Muscle of back (tissue), 13 donors: Measurements from ENCODE around the gene FAM156A. TPM values are rescaled to one million over a fixed set of nuclear protein-coding genes. Genes with fewer than 3 reads are reported as not detected.
"Not testable (repeated sequence)": the region's sequence is repeated elsewhere in the genome, so short reads cannot be mapped to it uniquely, and the experiment has no call there.

Source experiments
- DNase-seq, 3 donors: peaks; one replicate each; pipeline versions ENCODE4 v3.0.0 to v3.0.0-alpha.2; 2013
- long read RNA-seq, 9 donors: transcript quantifications; one replicate each; lab custom pipeline, GENCODE V29; 2026
- polyA plus RNA-seq, 10 donors: library from polyadenylated mRNA; unstranded; fragments of 120-200 nt; gene quantifications; one replicate each; pipeline ENCODE4 v1.2.1, GENCODE V29; 2013; ENCODE audit not compliant: insufficient read length in 10 of 10

The FAM156A gene, protein sequence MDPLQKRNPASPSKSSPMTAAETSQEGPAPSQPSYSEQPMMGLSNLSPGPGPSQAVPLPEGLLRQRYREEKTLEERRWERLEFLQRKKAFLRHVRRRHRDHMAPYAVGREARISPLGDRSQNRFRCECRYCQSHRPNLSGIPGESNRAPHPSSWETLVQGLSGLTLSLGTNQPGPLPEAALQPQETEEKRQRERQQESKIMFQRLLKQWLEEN
- polyA plus RNA-seq: 10 to 100 TPM; 14.3 to 53.5 (median 22.0) TPM
- long read RNA-seq, donor 1, partial matches to known transcripts: 0 of 1 reads
- long read RNA-seq, donor 1, other reads (novel, unspliced or antisense): 0 of 1 reads
- long read RNA-seq, donor 2, partial matches to known transcripts: 0 of 3 reads
- long read RNA-seq, donor 2, other reads (novel, unspliced or antisense): 0 of 3 reads
- long read RNA-seq, donor 3: 0 reads
- long read RNA-seq, donor 4, partial matches to known transcripts: 0 of 3 reads
- long read RNA-seq, donor 4, other reads (novel, unspliced or antisense): 0 of 3 reads
- long read RNA-seq, donor 5, partial matches to known transcripts: 0 of 4 reads
- long read RNA-seq, donor 5, other reads (novel, unspliced or antisense): 0 of 4 reads
- long read RNA-seq, donor 6, partial matches to known transcripts: 0 of 3 reads
- long read RNA-seq, donor 6, other reads (novel, unspliced or antisense): 0 of 3 reads
- long read RNA-seq, donor 7, transcript FAM156A-221 (3 exons, 3,757 nt): major isoform, 5 of 8 reads
- long read RNA-seq, donor 7, partial matches to known transcripts: 0 of 8 reads
- long read RNA-seq, donor 7, other reads (novel, unspliced or antisense): 0 of 8 reads
- long read RNA-seq, donor 8, partial matches to known transcripts: 0 of 5 reads
- long read RNA-seq, donor 8, other reads (novel, unspliced or antisense): 0 of 5 reads
- long read RNA-seq, donor 9: 0 reads

DNA sequence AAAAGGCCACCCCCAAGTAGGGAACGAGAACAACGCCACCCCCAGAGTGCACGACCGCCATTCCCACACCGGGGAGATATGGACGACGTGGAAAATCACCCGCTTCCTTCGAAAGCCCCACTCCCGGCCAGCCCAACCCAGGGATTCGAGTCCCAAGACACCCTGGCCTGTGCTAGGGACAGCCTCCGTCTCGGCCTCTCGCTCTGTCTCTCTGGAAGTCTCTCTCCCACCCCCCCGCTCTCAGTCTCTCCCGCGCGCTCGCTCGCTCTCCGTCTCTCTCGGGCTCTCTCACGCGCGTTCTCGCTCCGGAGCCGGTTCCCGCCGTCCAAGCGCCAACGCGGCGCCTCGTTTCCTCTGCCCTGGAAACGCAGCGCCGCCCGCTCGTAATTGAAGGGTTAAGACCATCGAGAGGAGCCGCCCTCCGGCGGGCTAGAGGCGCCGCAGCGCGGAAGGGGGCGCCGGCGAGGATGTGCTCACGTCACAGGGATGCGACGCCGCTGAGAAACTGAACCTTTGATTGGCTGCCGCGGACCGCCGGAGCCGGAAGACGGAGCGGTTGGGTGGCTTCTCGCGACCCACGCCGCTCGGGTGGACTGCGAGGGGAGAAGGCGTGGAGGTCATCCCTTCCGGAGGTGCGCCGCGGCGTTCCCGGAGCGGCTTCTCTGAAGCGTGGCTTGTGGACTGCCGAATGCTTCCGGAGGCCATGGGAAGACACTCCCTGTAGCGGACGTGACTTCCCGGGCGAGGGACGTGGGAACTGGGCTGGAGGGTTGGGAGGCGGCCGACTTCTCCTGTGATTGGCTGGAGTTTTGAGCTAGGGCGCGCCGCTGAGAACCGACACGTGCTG lies at the start of gene FAM156A:
FAM156A (minus strand) TSS at position 406 of the 847 bp plus-strand sequence. CDS start 9,930 bp downstream, outside the sequence.
- not testable (repeated sequence) for DNase-seq

DNA sequence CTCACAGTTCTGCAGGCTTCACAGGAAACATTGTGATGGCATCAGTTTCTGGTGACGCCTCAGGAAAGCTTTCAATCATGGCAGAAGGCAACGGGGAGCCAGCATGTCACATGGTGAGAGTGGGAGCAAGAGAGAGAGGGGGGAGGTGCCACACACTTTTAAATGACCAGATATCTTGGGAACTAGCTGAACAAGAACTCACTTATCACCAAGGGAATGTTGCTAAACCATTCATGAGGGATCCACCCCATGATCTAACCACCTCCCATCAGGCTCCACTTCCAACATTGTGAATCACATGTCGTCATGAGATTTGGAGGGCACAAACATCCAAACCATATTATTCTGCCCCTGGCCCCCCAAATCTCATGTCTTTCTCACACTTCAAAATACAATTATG lies 47.0 kb upstream of the FAM156A start:
- no peak for DNase-seq

DNA sequence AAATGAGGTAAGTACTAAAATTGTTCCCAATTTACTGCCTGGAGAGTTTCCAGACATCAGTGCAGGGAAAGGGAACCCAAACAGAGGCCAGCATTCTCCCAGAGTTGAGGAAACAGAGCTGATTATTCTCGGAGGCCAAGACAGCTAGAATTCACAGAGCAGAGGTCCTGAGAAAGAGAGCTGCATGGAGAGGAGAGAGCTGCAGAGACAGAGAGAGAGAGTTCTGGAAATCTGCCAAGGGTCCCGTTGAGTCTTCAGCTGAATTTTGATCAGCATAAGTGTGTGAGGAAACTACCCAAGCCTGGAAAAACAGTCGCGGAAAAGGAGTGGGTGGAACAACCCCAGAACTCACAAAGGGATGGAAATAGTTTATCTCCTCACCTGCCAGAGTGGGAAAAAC lies 46.5 kb upstream of the FAM156A start:
- DNase-seq: peak in 1 of 3 donors; percentile 22

DNA sequence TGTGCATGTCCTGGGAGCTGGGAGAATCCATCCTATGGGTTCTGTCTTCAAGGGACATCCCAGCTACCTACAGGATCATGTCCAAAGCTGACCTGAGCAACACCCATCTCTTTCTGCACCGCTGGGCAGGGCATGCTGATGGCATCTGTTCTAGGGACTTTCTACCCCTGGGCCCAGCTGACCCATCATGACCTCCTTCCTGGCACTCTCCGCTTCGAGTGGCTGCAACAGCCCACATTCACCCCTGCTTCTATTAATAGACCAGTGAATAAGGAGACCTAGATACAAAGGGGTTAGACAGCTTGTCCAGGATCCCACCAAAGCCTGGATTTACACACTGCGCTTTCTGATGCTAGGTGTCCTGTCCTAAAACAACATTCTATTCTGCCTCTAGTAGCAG lies 45.7 kb upstream of the FAM156A start:
- DNase-seq: no peak

DNA sequence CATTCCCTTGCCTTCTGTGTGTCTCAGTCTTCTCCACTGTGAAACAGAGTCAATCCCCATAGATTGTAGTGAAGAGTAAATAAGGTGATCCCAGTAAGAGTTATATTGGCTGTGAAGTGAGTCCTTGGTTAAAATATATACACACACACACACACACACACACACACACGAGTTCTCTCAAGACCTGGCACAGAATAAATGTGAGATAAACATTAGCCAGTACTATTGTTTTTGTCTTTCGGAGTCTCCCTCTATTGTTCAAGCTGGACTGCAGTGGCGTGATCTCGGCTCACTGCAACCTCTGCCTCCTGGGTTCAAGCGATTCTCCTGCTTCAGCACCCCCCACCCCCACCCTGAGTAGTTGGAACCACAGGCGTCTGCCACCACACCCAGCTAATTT lies 44.8 kb upstream of the FAM156A start:
- no peak for DNase-seq

DNA sequence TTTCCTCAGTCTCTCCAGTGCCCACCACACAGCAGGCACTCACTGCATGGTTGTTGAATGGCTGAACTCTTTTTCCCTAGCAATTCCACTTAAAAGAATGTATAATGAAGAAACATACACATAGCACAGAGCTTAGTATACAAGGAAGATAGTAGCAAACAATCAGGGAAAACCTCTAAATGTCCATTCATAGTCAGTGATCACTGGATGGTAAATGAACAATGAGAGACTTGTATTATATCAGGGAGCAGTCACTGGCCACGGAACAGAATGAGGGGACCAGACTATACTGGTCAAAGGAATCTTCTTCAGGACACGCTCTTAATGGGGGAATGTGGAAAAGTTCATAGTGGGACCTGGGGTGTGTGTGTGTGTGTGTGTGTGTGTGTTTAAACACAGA lies 43.6 kb upstream of the FAM156A start:
- no peak for DNase-seq

DNA sequence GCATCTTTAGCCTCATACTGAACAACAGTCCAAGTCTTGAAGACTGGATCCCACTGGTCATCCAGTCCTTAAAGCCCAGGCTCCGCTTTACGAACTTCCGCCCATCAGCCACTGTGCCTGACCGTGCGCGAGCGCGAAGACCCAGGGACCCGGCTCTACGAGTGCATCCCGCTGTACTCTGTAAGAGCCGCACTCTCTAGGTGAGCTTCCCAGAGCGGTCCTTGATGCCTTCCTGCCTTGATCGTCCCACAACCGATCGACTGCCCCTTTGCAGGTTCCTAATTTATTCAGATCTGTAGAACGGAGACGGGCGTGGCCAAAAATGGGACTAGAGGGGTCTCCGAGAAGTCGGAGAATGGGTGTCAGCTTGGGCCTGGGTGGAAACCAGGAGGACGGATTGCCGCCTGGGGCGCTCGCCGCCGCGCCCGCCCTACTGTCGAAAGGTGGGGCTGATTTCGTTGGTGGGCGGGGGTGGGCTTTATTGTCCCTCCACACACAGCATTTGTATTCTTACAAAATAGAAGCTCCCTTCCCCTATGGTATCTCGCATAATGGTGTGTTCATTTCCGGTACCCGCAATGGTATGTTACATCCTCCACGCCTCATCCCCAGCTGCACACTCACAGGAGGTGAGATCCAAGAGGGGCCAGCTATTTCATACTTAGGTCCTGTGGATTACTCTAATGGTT lies 42.3 kb upstream of the FAM156A start:
- DNase-seq: peak in 1 of 3 donors; percentile 21

DNA sequence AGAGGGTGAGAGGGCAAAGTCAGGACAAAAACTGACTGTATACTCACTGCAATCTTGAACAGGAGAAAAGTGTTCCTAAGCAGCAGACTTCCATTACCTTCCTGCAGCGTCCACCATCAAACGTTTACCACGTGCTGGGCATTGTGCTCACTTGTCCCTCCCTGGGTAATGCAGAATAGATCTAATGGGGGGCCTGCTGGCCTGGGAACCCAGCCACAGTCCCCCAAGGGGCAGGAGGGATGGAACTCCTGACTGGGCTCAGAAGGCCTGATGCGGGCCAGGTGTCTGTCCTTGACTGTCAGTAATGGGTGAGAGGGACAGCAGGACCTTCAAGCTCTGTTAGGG lies 37.6 kb upstream of the FAM156A start:
- DNase-seq: no peak

DNA sequence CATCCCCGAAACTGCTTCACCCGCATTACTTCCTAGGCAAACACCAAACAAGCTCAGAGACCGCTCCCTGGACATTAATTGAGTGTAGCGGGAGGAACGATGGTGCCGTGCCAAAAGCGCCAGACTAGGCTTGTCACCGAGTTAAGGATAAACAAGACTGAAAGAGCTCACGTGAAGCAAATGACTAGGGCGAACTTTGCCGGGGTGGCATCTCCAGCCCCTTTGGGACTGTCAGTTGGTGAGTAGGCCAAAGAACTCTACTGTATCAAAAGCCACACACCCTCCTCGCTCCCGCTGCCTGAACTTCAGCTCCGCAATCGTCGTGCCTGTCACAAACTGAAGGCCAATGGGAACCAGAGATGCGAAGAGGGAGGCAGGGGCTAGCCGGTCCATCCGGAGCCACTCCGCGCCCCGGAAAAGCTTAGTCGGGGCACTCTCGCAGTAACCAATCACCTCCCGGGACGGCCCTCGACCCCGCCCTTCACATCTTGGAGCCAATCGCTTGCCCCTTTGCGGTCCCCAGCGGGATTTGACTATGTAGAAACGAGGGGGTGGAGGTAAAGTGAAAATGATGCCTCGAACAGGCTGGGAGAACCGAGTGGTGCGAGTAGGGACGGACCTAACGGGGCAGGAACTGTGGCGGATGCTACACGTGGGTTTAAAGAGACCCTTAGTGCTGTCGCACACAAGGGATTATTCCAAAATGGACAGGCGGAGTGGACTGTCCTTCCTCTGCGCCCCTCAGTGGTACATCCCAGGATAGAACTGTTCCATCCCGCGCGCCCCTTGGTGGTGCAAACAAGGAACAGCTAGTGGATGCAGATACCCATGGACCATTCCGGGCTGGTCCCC lies 37.0 kb upstream of the FAM156A start:
- DNase-seq: peak; percentile 93 to 97 (median 95)

DNA sequence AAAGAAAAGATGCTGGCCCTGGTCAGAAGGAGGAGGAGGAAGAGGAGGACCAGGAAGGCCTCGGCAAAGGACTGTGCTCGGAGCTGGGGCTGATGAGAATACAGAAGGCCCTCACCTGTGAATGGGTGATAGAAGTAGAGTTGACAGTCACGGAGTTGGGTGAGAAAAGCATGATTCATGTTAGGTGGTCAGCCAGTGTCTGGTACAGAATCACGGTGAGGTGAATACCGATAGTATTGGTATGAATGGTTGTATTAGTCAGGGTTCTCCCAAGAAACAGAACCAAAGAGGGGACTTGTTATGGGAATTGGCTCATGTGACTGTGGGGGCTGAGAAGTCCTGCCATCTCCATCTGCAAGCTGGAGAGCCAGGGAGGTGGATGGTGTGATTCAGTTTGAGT lies 32.5 kb upstream of the FAM156A start:
- no peak for DNase-seq

DNA sequence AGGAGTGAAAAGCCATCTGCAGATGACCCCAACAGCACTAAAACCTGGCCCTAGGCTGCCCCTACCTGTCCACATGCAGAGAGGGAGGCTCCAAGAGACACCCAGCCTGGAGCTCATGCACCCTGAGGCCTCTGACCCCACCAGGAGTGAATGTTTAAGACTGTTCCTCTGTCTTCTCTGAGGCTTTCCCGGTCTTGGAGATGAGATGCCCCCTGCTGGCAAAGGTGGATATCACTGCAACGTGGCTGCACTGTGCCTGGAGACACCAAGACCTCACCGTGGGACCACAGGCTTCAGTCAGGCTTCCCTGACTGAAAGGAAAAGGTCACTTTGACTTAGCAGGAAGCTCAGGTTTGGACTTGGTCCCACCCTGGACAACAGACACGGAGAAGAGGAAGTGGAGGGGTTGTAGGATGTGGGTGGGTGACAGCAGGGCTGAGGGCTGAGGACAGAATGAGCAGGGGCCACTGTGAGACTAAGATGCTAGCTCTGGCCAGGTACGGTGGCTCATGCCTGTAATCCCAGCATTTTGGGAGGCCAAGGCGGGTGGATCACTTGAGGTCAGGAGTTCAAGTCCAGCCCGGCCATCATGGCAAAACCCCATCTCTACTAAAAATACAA lies 31.8 kb upstream of the FAM156A start:
- peak in 2 of 3 donors; percentile 44 to 61 for DNase-seq

DNA sequence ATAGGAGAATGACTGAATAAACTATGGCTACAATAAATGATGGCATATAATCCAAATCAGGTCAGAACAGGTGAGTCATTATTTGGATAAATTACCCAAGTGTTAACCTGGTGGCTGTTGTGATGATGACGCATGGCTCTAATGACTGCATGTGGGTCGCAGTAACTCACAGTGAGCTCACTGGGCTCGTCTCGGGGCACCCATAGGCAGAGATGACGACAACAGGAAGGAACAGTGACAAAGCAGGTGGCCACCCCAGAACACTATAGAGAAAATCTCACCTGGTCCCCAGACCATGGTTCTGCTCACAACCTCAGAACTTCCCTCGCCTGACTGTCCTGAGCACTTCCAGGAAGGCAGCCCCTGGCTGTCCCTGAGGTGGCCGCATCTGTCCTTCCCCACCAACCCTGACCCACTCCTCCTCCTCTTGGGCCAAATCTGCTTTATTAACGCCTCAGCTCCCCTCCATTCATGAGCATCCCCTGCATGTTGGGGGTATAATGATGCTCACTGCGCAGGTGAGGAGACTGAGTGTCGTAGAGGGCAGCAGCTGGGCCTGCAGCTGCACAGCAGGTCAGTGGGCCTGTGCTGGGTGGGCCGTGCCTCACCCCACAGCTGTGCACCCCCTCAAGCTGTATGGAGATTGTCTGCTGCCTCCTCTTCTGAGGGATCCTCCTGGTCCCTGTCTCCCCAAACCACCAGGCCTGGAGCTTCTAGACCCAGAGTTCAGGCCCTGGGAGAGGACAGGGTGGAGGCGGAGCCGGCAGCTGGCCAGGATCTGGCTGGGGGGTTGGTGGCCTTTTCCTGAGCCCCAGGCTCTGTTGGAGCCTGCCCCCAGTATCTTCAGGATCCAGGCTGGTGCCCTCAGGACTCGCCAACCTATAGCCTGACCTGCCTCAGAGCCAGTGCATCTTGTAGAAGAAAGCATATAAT lies 30.9 kb upstream of the FAM156A start:
- DNase-seq: no peak

DNA sequence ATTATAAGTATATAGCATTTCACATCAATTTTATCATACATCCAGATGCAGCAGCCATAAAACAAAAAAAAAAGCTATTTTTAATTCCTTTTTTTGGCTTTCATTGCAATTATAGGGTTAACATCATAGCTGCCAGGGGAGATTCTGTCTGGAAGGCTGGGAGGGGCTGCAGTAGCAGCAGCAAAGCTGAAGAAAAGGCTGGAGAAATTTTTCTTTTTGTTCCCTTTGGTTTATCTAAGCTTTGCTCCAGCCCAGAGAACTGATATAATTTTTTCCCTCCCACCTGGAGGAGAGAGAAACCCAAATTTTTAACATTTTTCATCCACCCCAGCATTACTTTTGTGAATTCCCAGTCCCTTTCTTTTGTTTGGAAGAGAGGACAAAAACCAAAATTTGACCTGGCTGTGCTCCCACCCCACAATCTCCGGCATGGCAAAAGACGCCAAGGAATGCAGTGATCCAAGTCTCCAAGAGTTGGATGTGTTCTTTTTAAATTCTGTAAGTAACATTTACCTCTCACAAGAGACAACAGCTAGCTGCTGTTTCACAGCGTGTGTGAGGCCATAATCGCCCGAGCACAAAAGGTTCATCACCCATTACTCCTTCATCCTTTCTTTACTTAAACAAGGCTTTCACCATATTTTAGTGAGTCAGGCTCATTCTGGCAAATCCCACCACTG lies 25.1 kb upstream of the FAM156A start:
- DNase-seq: peak in 2 of 3 donors; percentile 27 to 57

DNA sequence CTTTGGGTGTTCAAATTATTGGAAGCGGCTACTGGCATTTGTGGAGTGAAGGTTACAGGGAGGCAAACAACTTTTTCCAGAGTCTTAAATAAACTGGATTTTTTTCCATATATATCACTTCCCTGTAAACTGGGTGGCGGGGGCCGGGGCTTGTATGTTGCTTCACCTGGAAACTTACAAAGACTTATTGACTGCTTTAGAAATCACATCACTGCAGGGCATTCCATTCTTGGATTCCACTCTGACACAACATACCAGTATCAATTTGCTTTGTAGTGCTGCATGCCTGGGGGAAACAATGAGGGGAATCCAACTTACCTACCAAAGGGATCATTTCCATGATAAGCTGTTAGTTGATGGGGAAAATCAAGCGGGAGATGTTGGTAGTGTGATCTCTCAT lies 21.7 kb upstream of the FAM156A start:
- no peak for DNase-seq

DNA sequence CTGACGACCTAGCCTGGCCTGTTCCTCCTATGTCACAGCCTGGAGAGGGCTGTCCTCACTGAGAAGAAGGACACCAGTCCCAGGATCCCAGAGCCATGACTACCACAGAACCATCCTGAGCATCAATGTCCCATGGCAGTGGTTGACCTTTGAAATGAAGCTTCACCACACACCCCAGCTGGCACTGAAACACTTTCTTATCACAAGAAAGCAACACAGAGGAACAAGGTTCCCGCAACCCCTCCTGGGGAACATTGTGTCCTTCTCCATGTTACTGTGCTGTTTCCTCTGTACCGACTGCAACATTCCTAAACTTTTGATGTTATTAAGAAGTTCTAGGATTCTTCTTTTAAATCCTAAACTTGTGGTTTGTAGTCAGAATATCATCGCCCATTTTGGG lies 21.2 kb upstream of the FAM156A start:
- no peak for DNase-seq

DNA sequence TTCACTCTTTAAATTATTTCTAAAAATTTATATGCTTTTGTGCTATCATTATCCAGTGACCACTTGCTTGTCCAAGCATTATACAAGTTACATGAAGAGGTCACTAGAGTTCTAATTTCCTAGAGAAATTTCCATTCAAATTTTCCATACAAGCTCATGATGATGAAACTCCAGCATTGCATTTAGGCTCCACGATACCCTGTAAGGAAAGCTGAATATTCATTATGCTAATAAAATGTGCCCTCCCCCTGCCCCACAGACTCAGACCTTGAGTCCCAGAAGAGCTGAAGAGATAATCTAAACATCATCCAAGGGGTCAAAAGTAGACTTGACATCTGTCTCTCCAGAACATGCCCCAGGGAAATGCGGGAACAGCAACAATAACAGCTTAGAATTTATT lies 19.6 kb upstream of the FAM156A start:
- no peak for DNase-seq

DNA sequence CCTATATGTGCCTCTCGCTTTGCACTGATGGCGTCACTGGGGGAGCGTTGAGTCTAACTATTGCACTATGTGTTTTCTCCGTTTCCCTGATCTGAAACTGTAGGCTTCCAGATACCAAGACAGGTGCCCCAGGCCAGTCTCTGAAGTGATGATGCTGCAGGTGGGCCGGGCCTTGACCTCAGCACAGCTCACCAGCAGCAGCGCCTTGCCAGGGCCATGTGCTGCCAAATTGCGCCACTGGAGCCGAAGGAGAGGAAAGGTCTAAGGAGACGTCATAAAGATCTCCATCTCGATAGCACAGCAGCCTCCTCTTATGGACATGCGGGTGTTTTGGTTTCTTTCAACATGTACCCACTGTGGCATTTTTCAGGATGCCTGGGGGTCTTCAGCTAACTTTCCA lies 17.3 kb upstream of the FAM156A start:
- not testable (repeated sequence) for DNase-seq
